ENCODE results near the gene C16orf90. TPM values are rescaled to one million over a fixed set of nuclear protein-coding genes. Genes with fewer than 3 reads are reported as not detected.

Gene C16orf90
- total RNA-seq, 4 donors from 2014 or later: not detected

DNA sequence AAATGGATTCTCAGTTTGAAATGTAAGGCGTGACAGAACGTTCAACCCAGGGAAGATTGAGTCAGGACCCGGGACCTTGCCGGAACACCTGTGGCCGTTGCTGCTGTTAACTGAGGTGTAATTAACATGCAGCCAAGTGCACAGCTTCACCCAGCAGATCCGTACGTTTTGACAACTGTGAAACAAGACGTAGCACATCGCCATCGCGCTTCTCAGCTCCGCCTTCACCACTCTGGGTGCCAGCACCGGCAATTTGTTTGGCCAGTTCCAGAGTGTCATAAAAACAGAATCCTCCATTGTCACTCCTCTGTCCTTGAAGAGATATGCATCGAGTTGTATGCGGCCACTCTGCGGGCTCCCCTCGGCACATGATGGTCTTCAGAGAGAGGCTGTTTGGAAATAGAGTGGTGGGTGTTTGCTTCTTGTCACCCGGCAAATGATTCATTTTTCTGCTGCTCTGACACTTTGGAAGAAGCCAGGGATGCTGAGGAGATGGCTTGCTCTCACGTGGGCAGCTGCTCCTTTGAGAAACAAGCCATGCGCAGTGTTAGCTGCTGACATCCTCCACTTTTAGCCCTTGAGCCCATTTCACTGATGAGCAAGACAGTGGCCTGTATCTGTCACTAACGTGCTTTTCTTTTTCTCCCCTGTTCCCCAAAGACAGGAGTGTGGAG lies 29.2 kb downstream of the C16orf90 start:
- H3K36me3 ChIP-seq: no peaks in the 10 kb centered on the region
- no peaks in the 10 kb centered on the region for H3K9me3 ChIP-seq
- no peak overlapping the region for H3K27ac ChIP-seq
- H3K4me1 ChIP-seq: peaks cover 13 to 62% (median 22%) of the 10 kb centered on the region in 4 donors
- no peak for DNase-seq
- WGBS, 2 donors (ENCODE audit: low coverage in 1 of 2): 73 to 85% methylated on average over 4 to 21 of the region's 21 CpGs
- intact Hi-C loops (cut with DNase I; ENCODE audit: low total_unique reads): no loop called here
- no peak overlapping the region for H3K4me3 ChIP-seq
- in situ Hi-C loops (cut with MboI; ENCODE audit: low pct_ligation_motif_present in 1 of 4, low pct_unique_long_range_greater_than_20kb in 1 of 4, low sequenced_read_pairs in 3 of 4): no loop called here
- no peaks in the 10 kb centered on the region for H3K27me3 ChIP-seq
- no peak for TF ChIP-seq EP300 (IDR thresholded peaks at IDR 0.05; ENCODE audit: low read depth)

GRCh38 chr16:3465301-3465700 lies 30.0 kb downstream of the C16orf90 start:
- Histone ChIP-seq H3K36me3 (no peaks in the 10 kb centered on the region), H3K4me3 (no peak overlapping the region), H3K27me3 (no peaks in the 10 kb centered on the region), H3K9me3 (no peaks in the 10 kb centered on the region), H3K27ac (no peak overlapping the region), H3K4me1 (peaks cover 20 to 69% (median 29%) of the 10 kb centered on the region in 4 donors)
- in situ Hi-C loops (cut with MboI; ENCODE audit: low pct_ligation_motif_present in 1 of 4, low pct_unique_long_range_greater_than_20kb in 1 of 4, low sequenced_read_pairs in 3 of 4): no loop called here
- DNase-seq: no peak
- TF ChIP-seq EP300 (IDR thresholded peaks at IDR 0.05; ENCODE audit: low read depth) (no peak), CTCF (IDR thresholded peaks at IDR 0.05) (no peak), POLR2AphosphoS5 (IDR thresholded peaks at IDR 0.05) (no peak), POLR2A (IDR thresholded peaks at IDR 0.05) (no peak)
- intact Hi-C loops (cut with DNase I; ENCODE audit: low total_unique reads): no loop called here
- WGBS, 2 donors (ENCODE audit: low coverage in 1 of 2): 94 to 100% methylated on average over 4 to 12 of the region's 12 CpGs

DNA sequence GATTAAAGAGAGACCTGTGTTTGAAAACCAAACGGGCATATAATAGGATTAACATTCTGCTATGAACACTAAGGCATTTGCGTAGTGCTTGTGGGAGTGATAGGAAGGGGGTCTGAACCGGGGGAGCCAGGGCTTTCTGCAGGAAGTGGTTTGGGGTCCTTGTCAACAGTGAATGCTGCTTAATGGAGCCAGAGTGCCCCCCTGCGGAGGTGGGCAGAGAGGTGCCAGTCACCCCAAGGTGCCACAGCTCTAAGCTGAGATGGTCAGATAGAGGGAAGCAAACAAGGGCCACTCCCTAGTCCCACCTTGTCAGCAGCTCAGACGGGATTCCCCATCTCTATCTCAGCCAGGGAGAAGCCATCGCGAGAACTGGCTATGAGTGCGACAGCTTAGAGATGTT lies 34.1 kb downstream of the C16orf90 start:
- Histone ChIP-seq H3K27me3 (no peaks in the 10 kb centered on the region), H3K9me3 (no peaks in the 10 kb centered on the region), H3K4me3 (no peak overlapping the region), H3K27ac (no peak overlapping the region), H3K36me3 (no peaks in the 10 kb centered on the region), H3K4me1 (peaks cover 38 to 81% (median 56%) of the 10 kb centered on the region in 4 donors)
- intact Hi-C loops (cut with DNase I; ENCODE audit: low total_unique reads) (no loop called here), in situ Hi-C loops (cut with MboI; ENCODE audit: low pct_ligation_motif_present in 1 of 4, low pct_unique_long_range_greater_than_20kb in 1 of 4, low sequenced_read_pairs in 3 of 4) (no loop called here)
- TF ChIP-seq POLR2AphosphoS5 (IDR thresholded peaks at IDR 0.05): no peak
- TF ChIP-seq EP300 (IDR thresholded peaks at IDR 0.05; ENCODE audit: low read depth): no peak
- TF ChIP-seq CTCF (IDR thresholded peaks at IDR 0.05): no peak
- TF ChIP-seq POLR2A (IDR thresholded peaks at IDR 0.05): no peak
- WGBS, 2 donors (ENCODE audit: low coverage in 1 of 2): 46 to 61% methylated on average over 4 to 8 of the region's 8 CpGs
- DNase-seq: no peak

- no peak overlapping the region for H3K4me3 ChIP-seq
- H3K9me3 ChIP-seq: no peaks in the 10 kb centered on the region
- peak overlapping the region in 2 of 4 donors; percentile 96 to 97 for H3K27ac ChIP-seq
- no peaks in the 10 kb centered on the region for H3K27me3 ChIP-seq
- H3K4me1 ChIP-seq: peaks cover 38 to 83% (median 56%) of the 10 kb centered on the region in 4 donors
- WGBS, 2 donors (ENCODE audit: low coverage in 1 of 2): 71 to 87% methylated on average over 3 to 8 of the region's 8 CpGs
- TF ChIP-seq EP300 (IDR thresholded peaks at IDR 0.05; ENCODE audit: low read depth) (no peak), POLR2AphosphoS5 (IDR thresholded peaks at IDR 0.05) (no peak), POLR2A (IDR thresholded peaks at IDR 0.05) (no peak), CTCF (IDR thresholded peaks at IDR 0.05) (no peak)
- no peak for DNase-seq
- in situ Hi-C loops (cut with MboI; ENCODE audit: low pct_ligation_motif_present in 1 of 4, low pct_unique_long_range_greater_than_20kb in 1 of 4, low sequenced_read_pairs in 3 of 4) (no loop called here), intact Hi-C loops (cut with DNase I; ENCODE audit: low total_unique reads) (no loop called here)
- H3K36me3 ChIP-seq: no peaks in the 10 kb centered on the region
Observed at GRCh38 chr16:3460585-3460984, 34.7 kb downstream of the C16orf90 start.
